Ovary (tissue), 3 donors: ENCODE data around the gene BCAS1.

ENCODE experiments used
- CTCF ChIP-seq, 3 donors: fragments of 450-650 bp in 2 of 3; fragments of 200-600 bp in 1 of 3; IDR thresholded peaks; one replicate each; pipeline versions ENCODE4 v1.5.1 to v1.8.0; 2016 to 2022; ENCODE audit warnings: antibody characterized with exemption in 3 of 3, mild to moderate bottlenecking in 1 of 3
- EP300 ChIP-seq: sonication (generic); formaldehyde crosslinking; IDR thresholded peaks from one replicate; pipeline ENCODE4 v1.6.1; 2017; ENCODE audit warnings: antibody characterized with exemption
- POLR2A ChIP-seq: fragments of 450-650 bp; IDR thresholded peaks from one replicate; pipeline ENCODE4 v1.6.1; 2017; ENCODE audit warnings: antibody characterized with exemption, mild to moderate bottlenecking, moderate library complexity
- donor health status: DM: no; HTN: no; CAD: no.

GRCh38 chr20:53926428-53927028 lies 143.9 kb downstream of the BCAS1 start:
- TF ChIP-seq CTCF (IDR thresholded peaks at IDR 0.05) = no peak
- no peak for TF ChIP-seq POLR2A
- TF ChIP-seq EP300 = no peak
